Stimulated activated CD8-positive, alpha-beta memory T cell treated with anti-CD3 and anti-CD28 coated beads, Interleukin-4, amount 100 ng/mL, for 48 hours (primary cell): Measurements from ENCODE around the gene RPS6KA2.

ENCODE experiments used
- DNase-seq: peaks from one replicate; pipeline ENCODE4 v3.0.0-alpha.2; 2020

RPS6KA2 gene

DNA sequence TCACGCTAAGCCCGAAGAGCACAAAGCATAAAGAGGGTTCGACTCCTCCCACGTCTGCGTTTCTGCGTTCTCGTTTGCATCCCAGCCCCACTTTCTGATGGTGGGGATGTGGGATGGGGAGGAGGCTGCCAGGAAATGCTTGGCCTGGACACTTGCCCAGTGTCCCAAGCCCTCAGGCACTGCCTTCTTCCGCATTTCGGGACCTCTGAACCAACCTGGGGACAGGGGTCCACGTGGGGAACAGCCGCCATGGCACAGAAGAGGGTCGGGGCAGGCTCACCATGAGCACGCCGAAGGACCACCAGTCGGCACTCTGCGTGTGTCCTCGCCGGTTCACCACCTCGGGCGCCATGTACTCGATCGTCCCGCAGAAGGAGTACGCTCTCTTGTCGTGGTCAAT lies 128.8 kb downstream of the RPS6KA2 start:
- DNase-seq, result no peak

DNA sequence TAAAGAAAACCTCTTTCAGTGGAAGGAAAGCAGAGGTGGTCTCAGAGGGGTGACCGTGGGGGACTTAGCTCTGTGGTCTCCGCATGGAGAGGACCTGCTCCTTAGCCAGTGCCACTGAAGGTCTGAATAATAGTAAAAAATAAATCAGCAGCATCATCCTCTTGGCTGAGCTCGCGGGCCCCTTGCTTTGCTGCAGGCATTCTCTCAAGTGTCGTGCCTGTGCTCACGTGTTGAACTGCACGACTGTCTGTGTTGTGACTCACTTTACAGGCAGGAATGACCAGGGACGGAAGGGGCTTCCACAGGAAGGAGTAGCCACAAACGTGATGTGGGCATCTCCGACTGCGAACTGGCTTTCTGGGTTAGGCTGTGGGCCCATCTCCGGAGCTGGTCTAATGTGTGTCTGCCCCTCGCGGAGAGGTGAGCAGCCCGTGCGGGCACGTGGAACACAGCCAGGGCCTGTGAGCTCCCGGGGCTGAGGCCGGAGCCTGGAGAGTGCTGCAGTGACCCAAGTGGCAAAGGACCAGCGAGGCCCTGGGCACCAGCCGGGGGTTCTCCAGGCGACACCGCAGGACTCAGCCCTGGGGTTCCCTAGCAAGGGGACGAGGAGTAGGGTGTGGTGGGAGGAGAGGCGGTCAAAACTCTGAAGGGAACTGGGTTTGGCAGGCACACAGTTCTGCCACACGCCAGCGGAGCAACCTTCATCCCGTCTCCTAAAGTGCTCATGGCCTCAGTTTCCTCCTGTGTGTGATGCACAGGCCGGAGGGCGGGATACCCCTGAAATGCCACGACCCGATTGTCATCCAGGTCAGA lies 129.8 kb downstream of the RPS6KA2 start:
- no peak for DNase-seq

DNA sequence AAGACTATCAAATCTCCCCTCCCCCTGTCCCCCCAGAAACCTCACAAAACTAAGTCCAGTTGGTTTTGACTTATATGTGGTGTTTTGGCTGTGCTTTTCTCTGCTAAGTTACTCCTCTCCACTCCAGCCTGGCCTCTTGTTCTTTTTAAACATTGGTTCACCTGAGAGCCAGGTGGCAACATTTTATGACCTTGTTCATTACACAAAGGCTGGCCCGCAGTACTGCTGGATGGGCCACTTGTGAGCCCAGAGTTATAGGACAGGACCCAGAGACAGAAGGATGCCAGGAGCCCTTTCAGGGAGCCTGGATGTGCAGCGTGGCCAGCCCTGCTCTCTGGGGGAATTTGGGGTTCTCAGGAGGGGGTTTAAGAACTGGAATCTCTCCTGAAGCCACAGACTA lies 130.6 kb downstream of the RPS6KA2 start:
- no peak for DNase-seq

DNA sequence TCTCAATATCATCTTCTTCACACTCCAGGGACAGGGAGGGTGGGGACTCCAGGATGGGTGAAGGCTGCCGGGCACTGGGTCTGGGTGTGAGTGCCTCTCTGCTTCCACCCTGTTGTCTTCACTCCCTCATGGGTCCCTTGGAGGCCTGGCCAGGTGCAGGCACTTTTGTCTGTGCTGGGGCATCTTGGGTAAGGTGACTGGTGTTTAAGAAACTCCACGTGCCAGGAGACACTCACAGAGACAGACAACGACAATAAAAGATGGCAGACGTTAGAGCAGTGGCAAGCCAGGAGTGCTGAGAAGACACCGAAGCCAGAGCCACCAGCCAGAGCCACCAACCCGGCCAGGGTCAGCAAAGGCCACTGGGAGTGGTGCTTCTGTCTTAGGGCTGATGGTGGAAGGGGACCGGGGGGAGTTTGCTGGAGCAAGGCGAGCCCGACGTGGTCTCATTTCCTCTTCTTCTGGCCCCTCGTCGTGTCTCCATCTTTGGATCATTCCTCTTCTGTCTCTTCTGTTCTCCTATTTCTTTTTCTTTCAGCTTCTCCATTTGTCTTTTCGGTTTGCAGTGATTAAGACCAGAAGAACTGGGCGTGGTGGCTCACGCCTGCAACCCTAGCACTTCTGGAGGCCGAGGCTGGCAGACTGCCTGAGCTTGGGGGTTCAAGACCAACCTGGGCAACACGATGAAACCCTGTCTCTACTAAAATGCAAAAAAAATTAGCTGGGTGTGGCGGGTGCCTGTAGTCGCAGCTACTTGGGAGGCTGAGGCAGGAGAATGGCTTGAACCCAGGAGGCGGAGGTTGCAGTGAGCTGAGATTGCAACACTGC lies 131.3 kb downstream of the RPS6KA2 start:
- DNase-seq, result no peak

DNA sequence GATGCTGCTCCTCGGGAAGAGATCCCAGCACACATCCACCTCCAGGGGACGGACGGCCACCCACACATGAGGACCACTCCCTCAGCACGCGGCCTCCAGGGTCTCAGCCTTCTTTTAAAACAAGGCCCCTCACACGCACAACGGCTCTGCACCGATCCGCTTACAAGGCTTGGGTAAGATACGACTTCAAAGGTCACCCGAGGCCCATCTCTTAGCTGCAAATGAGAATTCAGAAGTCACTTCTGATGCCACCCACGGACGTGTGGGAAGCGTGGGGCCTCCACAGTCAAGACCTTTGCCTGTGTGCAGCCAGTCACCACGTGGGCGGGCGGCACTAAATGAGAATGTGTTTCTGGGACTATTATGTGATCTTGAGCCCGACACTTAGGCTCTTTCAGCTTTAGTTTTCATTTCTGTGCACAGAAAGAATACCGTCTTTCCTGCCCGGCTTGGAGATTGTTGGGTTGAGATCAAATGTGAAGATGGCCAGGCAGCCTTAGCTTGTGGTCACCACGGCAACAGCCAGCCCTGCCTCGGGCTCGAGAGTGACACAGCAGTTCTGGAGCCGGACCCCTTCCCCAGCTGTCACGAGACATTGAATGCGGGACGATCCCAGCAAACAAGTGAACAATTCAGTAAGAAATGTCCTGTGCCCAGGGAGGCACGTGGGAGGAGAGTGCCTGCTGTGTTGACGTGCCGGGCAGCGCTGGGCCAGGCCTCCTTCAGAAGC lies 132.1 kb downstream of the RPS6KA2 start:
- DNase-seq, result peak; percentile 67

DNA sequence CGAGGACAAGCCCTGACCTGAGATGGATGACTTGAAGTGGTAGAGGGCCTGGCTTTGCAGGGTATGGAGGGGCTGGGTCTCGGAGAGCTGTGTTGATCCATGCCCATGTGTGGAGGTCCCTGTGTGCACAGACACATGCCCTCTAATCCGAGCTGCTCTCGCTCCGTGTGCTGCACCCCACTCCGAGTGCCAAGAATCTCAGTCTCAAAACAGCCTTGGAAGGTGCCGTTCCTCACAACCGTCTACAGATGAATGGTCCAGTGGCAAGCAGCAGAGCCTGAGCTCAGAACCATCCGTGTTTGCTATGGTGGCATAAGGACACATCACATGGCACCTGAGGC lies 133.0 kb downstream of the RPS6KA2 start:
- DNase-seq, result no peak

DNA sequence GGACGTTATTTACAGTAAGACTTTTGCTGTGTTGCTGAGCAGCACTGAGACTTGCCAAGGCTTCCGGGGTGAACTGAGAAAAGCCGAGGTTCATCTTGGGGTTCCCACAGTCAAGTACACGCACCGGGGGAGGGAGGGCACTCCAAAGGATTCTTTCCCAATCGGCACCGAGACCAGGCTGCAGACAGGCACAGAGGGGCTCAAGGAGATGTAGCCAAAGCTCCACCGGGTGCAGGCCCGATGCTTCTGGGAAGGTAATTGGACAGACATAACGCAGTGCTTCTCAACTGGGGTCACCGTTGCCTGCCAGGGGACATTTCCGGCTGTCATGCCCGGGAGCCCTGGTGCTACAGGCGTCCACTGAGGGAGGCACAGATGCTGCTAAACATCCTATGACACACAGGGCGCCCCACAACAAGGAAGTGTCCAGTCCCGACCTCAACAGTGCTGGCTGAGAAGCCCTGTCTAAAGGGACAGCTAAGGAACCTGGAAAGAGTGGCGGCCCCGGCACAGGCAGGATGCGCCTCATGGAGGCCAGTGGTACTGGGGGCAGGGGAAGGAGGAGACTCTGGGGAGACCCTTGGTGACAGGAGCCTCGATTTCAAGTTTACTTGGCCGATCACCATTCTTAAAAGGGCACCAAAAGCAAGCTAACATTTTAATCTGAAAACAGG lies 133.5 kb downstream of the RPS6KA2 start:
- no peak for DNase-seq

DNA sequence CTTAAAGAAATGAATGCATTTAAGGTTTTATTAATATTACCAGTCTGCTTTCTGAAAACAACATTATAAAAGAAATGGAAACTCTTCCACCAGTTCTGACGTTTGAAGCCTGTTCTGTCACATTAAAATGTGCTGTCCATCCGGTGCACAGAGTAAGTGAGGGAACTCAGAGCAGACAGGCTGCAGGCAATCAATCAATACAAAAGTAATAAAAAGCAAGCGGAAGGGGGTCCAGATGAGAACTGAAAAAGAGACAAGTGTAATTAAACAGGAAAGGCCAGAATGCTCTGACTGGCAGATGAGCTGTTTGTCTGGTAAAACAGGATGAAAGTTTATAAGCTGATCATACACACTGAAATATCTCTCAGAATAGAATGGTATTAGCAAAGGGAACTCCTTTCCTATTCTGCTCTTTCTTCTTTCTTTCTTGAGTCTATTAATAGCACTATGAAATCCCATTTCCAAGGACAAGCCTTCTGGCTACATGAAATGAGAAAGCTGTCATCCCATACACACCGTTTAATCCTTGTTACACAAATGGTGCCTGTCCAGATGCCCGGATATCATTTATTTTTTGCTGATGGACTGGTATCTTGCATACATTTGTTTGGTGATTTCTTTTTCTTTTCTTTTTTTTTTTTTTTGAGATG lies 134.8 kb downstream of the RPS6KA2 start:
- DNase-seq, result no peak

DNA sequence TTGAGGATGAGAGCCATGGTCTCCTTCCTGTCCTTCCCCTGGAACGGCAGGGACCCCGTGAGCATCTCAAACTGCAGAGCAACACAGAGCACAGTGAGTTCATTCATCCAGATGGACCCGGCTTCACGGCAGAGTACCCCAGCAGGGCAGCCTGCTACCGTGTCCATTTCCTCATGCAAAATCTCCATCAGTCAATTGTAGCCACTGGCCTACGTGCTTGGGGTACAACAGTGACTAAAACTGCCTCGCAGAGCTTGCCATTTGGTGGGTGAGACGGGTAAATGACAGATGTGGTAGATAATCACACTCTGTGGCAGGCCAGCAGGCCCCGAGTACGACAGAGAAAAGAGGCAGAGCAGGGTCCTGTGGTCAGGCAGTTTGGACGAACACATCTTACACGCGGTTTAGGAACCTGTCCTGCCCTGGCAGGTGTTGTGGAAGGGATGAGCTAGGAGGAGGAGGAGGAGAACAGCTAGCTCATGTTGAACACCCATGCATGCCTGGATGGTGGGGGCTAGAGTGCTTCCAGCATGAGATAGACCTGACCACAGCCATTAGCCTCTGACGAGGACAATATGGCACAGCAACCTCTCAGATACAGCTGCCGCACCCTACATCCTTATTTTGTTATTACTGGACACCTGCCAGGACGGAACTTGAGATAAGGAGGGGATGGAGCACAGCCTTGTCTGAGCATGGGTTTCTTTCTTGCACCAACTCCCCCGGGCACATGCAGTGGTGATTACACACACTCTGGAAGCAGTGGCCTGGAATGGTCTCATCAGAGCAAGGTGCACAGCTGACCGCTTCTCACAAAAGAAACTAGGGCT lies 136.2 kb downstream of the RPS6KA2 start:
- DNase-seq, result no peak

DNA sequence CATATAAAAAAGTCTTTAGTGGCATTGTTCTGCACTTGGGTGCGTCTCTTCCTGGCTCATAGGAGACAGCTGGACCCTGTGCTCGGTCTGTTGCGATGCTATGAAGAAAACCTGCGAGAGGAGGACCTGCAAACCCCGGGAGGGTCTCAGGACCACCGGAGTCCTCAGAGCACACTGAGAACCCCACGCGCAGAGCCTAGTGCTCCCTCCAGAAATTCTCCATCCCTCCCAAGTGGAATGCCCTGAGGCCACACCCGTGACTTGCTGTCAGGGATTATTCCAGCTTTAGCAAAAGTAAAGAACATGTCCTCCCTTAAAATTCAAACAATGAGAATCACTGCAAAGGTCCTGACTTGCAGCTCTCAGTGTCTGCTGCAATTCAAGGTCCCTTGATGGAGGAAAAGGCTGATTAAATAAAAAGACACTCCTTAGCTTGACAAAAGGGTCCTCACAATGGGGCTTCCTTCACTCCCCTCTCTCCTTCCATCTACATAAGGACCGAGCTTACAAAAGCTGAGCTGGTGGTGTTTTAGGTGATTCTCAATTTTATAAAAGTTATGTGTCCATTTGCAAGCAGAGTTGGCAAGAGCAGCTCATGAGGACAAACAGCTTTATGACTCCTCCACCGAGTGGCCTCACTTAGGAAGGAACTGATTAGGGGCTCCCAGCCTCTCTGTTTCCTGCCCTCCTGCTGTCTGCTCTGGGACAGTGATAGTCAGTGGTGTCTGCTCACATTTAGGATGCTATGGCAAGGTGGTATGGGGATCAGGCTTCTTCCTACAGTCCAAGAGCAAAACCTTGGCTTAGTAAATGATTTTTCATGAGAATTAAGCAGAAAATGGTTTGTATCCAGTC lies 137.5 kb downstream of the RPS6KA2 start:
- no peak for DNase-seq

DNA sequence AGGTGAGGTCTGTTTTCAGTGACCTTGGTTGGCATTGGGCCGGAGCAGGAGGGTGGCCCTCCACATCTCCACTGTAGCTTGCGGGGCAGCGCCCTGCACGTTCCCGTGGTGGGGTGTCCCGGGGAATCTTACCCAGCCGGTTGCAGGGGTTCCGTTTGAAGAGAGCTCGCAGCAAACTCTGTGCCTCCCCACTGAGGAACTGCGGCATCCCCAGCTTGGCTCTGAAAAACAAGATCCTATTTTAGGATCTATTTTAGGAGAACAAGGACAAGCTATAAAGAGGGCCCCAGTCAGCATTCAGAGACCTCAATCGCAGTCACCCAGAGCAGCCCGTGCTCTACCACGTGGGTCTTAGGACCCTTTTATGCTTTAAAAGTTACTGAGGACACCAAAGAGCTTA lies 138.3 kb downstream of the RPS6KA2 start:
- no peak for DNase-seq

DNA sequence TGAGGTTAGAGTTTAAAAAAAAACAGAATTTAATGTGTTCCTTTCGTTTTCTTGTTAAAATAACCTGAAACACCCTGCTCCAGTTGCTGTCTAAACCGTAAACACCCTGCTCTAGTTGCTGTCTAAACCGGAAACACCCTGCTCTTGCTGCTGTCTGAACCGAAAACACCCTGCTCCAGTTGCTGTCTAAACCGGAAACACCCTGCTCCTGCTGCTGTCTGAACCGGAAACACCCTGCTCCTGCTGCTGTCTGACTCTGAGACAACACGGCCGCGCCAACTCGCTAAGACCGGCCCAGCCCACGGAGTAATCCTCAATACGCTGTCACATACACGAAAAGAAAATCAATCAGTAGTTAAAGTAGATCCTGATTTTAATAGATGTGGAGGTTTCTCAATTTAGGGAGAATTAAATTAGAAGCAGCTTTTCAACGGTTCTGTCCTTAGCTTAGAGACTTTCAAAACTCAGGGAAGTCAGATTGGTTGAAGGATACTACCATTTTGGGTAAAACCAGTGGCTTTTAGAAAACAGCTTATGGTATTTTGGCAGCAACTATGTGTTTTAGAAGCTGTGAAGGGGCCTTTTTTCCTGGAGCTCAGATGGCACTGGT lies 138.9 kb downstream of the RPS6KA2 start:
- DNase-seq, result peak; percentile 75

DNA sequence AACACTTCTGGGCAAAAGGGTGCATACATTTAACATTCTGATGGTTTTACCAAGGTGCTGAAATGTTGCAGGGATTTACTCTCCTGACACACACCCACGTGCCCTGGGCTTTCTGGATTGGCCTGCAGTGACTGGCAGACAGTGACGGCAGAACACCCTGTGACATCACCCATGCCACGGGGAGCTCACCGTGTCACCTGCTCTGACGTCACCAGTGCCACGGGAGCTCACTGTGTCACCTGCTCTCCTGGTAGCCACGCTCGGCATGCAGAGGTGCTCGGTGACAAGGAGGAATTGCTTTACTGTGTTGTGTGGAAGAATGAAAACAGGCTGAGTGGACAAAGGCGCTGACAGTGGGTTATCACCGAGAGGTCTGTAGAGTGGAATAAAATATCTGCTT lies 139.9 kb downstream of the RPS6KA2 start:
- no peak for DNase-seq

DNA sequence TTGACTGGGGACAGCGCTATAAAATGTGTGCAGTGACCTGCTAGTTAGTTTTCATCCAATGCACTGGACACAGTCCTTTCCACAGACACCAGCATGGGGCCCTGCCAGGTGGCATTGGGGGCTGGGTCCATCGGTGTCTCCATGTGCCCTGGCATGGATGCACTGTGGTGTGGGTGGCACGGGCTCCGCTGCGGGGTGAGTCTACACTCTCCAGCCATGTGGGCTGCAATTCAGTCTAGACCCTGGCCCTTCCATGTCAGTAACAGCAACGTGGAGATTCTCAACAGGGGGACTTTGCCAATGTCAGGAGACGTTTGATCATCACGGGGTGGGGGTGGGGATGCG lies 140.5 kb downstream of the RPS6KA2 start:
- DNase-seq, result no peak

DNA sequence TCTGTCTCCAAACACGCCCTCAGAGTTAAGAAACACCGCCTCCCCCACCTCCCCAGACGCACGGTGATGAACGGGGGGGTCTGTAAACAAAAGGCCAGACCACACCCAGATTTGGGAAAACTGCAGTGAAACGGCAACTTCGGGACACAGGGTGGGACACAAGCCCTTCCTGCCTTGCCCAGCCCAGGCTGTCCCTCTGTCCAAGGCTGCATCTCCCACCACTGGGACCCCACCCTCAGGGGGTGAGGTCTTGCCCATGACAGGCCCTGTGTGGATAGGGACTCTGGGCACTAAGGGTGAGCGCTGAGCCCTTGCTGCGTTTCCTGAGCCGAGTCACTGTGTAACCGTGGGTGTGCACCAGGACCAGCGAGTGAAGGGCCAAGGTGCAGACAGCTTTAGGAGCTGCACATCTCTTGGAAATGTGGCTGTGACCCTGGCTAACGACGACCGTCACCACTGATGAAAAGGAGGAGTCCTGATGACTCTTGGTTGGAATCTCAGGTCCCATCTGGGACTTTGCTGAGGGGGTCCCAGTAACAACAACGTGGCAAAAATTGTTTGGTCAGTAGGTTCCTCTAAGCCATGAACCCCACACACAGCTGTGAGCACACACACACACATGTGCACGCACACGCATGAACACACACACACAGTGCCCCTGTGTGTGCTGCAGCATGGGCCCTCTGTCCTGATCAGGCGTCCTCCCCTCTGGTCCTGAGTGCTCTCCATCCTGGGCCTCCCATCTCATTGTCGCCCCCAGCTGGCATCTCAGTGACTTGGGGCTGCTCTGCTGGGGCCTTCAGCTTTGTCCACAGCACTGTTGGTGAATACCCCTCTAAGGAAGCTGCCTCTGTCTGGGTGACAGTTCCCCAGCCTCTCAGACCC lies 141.2 kb downstream of the RPS6KA2 start:
- DNase-seq, result no peak

DNA sequence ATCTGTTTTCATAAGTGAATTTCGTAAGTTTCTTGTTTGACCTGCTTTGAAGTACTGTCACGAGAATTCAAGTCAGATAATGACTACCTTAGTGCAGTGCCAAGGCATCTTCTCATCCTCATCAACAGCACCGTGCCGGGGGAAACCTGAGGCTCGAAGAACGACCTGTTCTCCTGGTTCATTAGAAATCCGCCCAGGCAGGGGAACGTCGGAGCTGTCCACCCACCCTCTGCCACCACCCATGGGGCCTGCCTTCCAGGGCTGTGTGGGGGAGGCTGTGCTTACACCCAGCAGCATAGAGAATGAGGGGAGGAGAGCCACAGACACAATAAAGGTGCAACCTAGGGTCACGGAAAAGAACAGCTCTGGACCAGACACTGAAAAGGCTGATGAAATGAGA lies 142.2 kb downstream of the RPS6KA2 start:
- DNase-seq, result no peak

DNA sequence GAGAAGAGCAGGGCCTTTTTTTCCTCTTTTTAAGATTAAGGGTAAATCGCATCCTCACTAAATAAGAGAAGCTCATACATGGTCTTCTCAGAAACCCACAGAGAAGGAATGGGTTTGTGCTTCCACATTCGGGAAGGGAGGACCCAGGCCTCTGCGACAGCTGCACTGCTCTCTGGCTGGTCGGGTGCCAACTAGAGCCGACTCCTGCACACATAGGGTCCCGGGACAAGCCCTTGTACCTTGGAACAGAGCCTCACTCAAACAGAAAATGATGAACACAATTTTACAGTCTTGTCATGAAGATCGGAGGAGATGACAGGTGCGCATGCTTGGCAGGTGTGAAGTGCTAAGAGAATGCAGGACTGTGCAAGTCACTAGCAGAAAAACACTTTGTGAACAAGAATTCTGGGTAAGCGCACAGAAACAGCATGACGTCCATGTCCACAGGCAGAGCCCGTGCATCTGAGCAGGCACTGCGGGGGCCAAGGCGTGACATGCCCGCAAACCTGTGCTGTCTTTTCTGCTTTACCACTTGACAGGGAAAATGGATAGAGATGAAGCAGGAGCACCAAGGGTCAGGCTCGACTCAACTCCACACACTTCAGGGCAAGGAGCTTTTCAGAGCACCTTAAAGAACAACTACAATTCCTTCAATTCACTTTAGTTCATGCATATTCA lies 143.3 kb downstream of the RPS6KA2 start:
- DNase-seq, result no peak

DNA sequence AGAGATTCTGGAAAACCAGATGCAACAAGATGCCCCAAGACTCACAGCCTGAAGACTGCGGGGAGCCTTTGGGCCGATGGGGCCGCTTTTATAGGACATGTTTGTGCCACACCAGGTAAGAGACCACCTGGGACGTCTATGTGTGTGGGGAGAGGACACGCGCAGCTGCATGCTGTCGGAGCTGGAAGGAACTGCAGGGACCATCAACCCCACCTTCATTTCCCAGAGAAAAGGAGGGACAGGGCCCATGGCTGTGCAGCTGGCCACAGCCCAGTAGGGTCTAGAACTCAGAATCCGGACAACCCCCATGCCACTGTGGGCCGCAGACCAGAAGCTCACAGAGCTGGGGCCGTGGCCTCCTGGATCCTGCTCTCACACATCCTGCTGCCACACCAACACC lies 144.0 kb downstream of the RPS6KA2 start:
- DNase-seq, result no peak
